A549 treated with Mapracorat at 1 μM for 4 hours (cell line): ENCODE data around the gene MRPL51. TPM values are rescaled to one million over a fixed set of nuclear protein-coding genes. Genes with fewer than 3 reads are reported as not detected.

Experiments
- total RNA-seq: library from RNA; stranded (reverse); fragments of 200-300 nt; extraction: Qiagen RNA extraction; gene quantifications from 5 replicates; pipeline ENCODE4 v1.2.3, GENCODE V29; 2022

Gene MRPL51
- total RNA-seq, result 282 to 327 TPM (median 309 TPM) in 5 replicates

DNA sequence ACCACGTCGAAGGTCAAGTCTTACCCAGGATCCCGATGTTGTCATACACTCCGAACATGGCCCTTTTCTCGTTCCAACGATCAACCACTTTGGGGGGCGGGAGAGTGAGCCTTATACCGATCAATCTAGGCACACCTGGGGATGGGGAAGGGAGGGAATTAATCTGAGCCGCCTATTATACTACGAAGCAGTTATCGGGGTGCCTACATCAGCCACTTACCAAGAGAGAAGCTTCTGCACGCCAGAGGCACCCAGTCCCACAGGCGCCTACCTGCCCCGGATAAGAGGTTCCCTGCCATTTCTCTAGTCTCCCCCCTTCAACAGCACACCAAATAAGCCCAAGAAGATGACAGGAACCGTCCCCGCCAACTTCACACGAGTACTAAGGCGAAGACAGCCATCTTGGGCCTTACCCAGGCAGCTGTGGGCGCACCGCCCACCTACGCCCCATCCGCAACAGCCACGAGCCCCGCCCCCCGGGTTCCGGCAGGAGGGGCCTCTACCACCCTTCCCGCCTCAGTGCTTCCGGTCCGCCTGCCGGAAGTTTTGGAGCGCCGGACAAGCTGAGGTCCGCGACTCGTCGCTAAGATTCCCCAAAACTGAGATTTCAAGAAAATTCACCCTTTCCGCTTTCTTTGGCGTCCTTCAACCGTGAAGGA, at the start of gene MRPL51:
TSS of gene MRPL51 (minus strand) at position 425 of the 659 bp plus-strand sequence. CDS start at position 299, 126 bp downstream.

GRCh38 chr12:6533923-6534694, 41.0 kb upstream of the MRPL51 start, which contains the start of gene GAPDH:
TSS of gene GAPDH (plus strand) at chr12:6534517. CDS start at chr12:6534833, 316 bp downstream.

DNA sequence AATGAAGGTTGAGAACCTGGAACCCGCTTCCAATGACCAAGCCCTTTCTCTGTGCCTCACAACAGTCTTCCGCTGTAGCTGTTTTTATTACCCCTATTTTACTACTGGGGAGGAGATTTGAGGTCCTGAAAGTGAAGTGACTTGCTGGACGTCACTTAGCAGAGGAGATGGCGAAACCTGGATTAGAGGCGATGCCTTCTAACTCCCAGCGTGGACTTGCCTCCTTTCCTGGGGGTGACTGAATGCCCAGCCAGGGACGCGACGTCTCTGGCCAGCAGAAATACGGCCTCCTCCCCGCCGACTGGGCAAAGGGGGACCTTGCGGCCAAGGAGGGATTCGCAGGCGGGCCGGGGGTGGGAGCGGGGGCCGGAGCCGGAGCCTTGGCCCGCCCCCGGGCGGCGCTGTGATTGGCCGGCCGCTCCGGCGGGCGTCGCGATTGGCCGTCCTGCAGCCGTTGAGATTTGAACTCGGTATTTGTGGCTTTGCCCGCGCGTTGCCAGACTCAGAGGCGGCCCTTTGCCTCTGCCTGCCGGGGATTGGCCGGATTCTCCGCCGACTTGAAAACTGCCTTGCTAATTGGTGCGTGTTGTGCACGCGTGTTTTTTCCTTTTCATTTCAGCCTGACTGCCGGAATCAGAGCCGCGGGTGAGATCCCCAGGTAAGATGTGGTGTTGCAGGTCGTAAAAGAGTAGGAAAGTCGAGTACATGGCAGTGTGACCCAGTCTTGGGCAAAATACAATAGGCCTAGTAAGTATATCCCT, 615 bp upstream of the MRPL51 start, which contains the start of gene NCAPD2:
TSS of gene NCAPD2 (plus strand) at position 606 of the 761 bp plus-strand sequence. CDS start 997 bp downstream, outside the sequence.

GRCh38 chr12:6470375-6471163, 22.5 kb downstream of the MRPL51 start, which contains the start of gene VAMP1:
TSS of gene VAMP1 (minus strand) at chr12:6470677. CDS start at chr12:6470531, 146 bp downstream.

GRCh38 chr12:6451348-6452244, 41.5 kb downstream of the MRPL51 start, which contains the start of gene TAPBPL:
TSS of gene TAPBPL (plus strand) at chr12:6452042. CDS start at chr12:6452249, 207 bp downstream.

DNA sequence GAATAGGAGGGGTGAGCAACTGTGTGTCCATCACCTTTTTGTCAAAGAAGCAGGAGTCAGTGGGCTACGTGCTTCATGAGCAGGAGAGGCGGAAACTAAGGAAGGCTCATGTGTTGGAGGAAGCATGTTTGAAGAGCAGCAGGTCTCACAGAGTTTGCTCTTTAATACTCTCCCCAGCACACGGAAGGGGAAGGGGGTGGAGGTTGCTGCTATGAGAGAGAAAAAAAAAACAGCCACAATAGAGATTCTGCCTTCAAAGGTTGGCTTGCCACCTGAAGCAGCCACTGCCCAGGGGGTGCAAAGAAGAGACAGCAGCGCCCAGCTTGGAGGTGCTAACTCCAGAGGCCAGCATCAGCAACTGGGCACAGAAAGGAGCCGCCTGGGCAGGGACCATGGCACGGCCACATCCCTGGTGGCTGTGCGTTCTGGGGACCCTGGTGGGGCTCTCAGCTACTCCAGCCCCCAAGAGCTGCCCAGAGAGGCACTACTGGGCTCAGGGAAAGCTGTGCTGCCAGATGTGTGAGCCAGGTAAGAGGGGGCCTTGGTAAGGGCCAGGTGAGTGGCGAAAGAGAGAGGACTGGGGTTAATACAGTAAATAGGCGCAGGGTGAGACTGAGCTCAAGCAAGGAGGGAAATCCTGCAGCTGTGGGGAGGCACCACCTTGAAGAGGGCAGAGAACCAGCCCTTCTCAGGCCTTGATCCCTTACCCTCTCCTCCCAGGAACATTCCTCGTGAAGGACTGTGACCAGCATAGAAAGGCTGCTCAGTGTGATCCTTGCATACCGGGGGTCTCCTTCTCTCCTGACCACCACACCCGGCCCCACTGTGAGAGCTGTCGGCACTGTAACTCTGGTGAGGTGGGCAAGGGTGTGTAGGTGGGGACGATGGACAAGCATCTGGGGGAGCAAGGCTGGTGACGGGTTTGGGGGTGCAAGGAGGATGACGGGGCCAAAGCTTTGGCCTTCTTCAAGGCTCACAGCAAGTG, 48.1 kb downstream of the MRPL51 start, which contains the start of gene CD27:
TSS of gene CD27 (plus strand) at position 252 of the 985 bp plus-strand sequence. CDS start at position 393, 141 bp downstream.

Other genes starting within 250 kb of the MRPL51 start
- gene PLEKHG6, start 182.6 kb downstream of the MRPL51 start, total RNA-seq, result 0.23 to 0.95 TPM (median 0.29 TPM) in 5 replicates
- 409 to 630 TPM (median 493 TPM) in 5 replicates for gene TNFRSF1A, start 151.2 kb downstream of the MRPL51 start, total RNA-seq
- 19.9 to 30.2 TPM (median 26.5 TPM) in 5 replicates for gene SCNN1A, start 117.7 kb downstream of the MRPL51 start, total RNA-seq
- 199 to 249 TPM (median 243 TPM) in 5 replicates for gene LTBR, start 109.1 kb downstream of the MRPL51 start, total RNA-seq
- gene CD27, start 48.3 kb downstream of the MRPL51 start, total RNA-seq, result not detected in 5 replicates
- gene TAPBPL, start 41.2 kb downstream of the MRPL51 start, total RNA-seq, result 3.5 to 4.3 TPM (median 3.5 TPM) in 5 replicates
- 9.8 to 13.4 TPM (median 12.1 TPM) in 5 replicates for gene VAMP1, start 22.6 kb downstream of the MRPL51 start, total RNA-seq
- 56.5 to 62.5 TPM (median 60.7 TPM) in 5 replicates for gene NCAPD2, start 840 bp upstream of the MRPL51 start, total RNA-seq
- 7,029 to 9,300 TPM (median 8,522 TPM) in 5 replicates for gene GAPDH, start 41.3 kb upstream of the MRPL51 start, total RNA-seq
- 1.6 to 2.5 TPM (median 2.2 TPM) in 5 replicates for gene IFFO1, start 62.8 kb upstream of the MRPL51 start, total RNA-seq
- 91.7 to 109 TPM (median 98.4 TPM) in 5 replicates for gene NOP2, start 75.0 kb upstream of the MRPL51 start, total RNA-seq
- 59.8 to 76.6 TPM (median 62.8 TPM) in 5 replicates for gene CHD4, start 114.1 kb upstream of the MRPL51 start, total RNA-seq
- 0.38 to 0.97 TPM (median 0.66 TPM) in 5 replicates for gene LPAR5, start 142.7 kb upstream of the MRPL51 start, total RNA-seq
- gene ACRBP, start 154.2 kb upstream of the MRPL51 start, total RNA-seq, result 0.08 to 0.40 TPM (median 0.15 TPM) in 3 of 5 replicates, not detected in the others
- 13.8 to 19.8 TPM (median 15.7 TPM) in 5 replicates for gene ING4, start 169.9 kb upstream of the MRPL51 start, total RNA-seq
- gene ZNF384, start 196.1 kb upstream of the MRPL51 start, total RNA-seq, result 50.6 to 58.9 TPM (median 55.4 TPM) in 5 replicates
- 0.64 to 1.0 TPM (median 0.73 TPM) in 5 replicates for gene PIANP, start 207.6 kb upstream of the MRPL51 start, total RNA-seq
- 47.2 to 58.3 TPM (median 55.9 TPM) in 5 replicates for gene COPS7A, start 230.8 kb upstream of the MRPL51 start, total RNA-seq